GM10266 (cell line): ENCODE data around the gene KCNQ1.
"Not testable (repeated sequence)": the region's sequence is repeated elsewhere in the genome, so short reads cannot be mapped to it uniquely, and the experiment has no call there.

Experiments used
- DNase-seq: peaks from one replicate; pipeline ENCODE4 v3.0.0; 2012; ENCODE audit errors: extremely low spot score
- CTCF ChIP-seq: IDR thresholded peaks from 2 replicates; pipeline ENCODE4 v1.5.1; 2012; ENCODE audit warnings: mild to moderate bottlenecking, low read depth; ENCODE audit not compliant: control insufficient read depth, insufficient read depth; ENCODE audit errors: missing control alignments

Gene KCNQ1

GRCh38 chr11:2481253-2481652, 36.4 kb downstream of the KCNQ1 start:
- no peak for TF ChIP-seq CTCF
- DNase-seq = no peak

- no peak for DNase-seq
Observed at GRCh38 chr11:2482204-2482603, 37.4 kb downstream of the KCNQ1 start.

GRCh38 chr11:2482745-2483144, 37.9 kb downstream of the KCNQ1 start:
- DNase-seq = no peak
- no peak for TF ChIP-seq CTCF

More at GRCh38 chr11:2482204-2482603, 37.4 kb downstream of the KCNQ1 start:
- no peak for TF ChIP-seq CTCF

- DNase-seq = no peak
- no peak for TF ChIP-seq CTCF
Observed at GRCh38 chr11:2483426-2483825, 38.6 kb downstream of the KCNQ1 start.

GRCh38 chr11:2484576-2485125, 39.8 kb downstream of the KCNQ1 start:
- no peak for DNase-seq
- no peak for TF ChIP-seq CTCF

- no peak for DNase-seq
- no peak for TF ChIP-seq CTCF
Observed at GRCh38 chr11:2488004-2488403, 43.2 kb downstream of the KCNQ1 start.

- no peak for TF ChIP-seq CTCF
- DNase-seq = no peak
Observed at GRCh38 chr11:2489083-2489482, 44.3 kb downstream of the KCNQ1 start.

GRCh38 chr11:2497951-2498350, 53.1 kb downstream of the KCNQ1 start:
- not testable (repeated sequence) for DNase-seq
